ENCODE measurements around the gene FDXR.

FDXR gene

DNA sequence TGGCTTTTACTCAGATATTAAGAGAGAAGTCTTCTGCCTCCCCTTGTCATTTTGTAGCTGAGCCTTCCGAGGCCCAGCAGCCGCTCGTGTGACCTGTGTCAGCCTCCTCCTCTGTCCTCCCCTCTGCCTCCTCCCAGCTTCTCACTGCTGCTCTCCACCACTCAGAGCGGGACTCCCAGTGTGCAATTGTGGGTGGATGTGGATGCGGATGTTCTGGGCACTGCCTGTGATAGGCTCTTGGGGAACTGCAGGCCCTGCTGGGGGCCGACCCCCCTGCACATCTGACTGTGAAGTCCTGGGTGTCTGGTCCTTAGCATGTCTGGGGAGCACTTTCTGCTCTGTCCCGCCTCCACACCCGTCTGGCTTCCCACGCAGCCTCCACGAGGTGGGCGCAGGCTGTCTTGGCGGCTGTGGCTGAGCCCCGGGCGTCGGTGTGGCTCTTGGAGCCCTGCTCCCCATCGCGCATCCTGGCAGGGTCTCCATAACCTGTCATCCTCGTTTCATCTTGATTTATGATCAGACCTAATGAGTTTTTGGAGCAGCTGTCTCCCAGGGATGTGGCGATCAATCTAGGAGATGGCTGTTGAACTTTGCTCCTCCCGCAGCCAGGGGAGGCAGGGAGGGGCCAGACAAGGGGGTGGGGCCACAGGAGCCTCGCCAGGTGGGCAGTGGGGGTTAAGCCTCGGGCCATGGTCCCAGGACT lies 41.2 kb downstream of the FDXR start:
- no peak for DNase-seq

DNA sequence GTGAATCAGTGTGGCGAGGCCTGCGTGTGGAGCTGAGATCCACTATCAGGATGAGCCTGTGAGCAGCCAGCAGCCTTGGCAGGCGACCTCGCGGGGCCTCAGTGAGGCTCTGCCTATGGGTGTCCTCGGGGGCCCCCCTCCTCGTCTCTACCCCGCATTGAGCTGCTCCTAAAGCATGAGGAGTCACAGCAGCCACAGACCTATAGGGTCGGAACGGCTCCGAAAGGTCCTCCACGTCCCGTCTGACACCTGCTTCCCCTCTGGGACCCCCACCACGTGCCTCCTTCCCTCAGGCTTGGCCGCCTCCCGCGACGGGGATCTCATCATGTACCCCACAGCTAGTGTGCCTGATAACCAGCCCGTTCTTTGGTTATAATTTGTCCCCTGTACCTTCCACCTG lies 41.9 kb downstream of the FDXR start:
- no peak for DNase-seq

DNA sequence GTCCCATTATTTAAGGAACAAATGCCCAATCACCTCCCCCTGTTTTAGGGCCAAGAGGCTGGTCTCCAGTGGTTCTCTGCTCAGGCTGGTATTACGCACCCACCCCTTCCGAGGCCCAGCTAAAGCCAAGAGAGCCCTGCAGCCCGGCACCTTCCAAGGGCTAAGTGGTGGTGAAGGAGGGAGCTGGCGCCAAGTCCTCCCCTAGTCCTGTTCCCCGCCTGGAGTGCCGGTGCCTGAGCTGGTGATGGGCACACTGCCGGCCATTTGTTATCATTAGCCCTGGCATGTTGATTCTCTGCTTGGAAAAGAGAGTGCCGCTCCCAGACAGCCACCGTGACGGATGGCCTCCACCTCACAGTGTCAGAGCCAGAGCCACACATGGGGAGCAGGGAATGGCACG lies 45.0 kb downstream of the FDXR start:
- DNase-seq, result no peak

DNA sequence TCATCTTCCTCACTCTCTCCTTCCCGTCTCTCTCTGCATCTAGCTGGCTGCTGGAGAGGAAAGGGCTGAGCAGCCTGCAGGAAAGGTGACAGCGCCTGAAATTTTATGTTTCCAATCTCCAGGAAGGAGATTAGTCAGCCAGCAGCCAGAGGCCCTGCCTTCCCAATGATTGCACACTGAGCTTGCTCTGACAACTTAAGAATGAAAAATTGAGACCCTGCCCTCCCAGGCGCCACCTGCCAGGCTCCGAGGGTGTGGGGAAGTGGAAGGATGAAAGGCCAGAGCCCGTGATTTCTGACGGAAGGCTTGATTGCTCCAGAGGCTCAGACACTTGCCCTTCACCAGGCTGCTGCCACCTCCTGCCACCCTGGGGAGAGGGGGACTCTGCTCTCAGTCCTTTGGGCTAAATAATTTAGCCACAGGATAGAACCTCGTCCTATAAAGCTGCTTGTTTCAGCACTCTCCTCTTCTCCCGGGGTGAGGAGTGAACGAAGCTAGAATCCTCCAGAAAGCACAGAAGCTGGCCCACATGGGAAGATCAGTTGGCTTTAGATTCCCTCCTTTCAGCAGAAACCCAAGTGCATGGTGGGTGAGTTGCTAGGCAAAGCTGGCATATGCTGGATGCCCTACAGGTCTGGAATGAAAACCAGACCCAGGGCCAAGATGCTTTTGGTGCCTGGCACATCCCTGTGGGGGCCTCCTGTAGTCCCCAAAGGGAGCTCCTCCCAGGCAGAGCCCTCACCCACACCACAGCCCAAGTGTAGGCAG lies 46.7 kb downstream of the FDXR start:
- DNase-seq, result no peak

DNA sequence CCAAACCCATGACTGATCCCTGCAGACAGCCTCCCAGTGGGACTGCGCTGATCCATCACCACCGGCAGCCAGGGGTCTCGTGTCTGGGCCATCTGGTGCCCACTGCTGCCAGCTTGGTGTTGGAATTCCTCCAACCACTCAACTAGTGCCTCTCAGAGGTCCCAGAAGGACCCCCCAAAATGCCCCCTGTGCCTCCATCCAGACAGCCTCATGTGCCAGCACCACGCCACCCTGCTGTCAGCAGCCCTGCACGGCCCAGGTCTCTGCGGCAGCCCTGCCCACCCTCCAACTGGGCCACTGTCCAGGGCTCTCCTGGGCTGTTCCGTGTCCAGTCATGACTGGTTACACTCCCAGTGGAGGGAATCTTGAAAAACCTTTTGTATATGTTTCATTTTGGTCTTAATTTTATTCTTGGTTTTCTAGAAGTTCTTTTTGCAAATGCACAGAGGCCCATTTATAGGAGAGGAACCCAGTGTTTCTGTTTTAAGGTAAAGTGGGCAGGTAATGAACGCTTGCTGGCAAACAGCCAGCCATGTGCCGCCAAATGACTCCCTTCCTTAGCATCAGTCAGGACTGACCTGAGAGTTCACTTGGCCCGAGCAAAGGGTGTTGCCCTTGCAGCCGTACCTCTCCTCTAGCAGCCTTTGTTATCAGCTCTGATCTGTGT lies 47.7 kb downstream of the FDXR start:
- DNase-seq, result no peak

DNA sequence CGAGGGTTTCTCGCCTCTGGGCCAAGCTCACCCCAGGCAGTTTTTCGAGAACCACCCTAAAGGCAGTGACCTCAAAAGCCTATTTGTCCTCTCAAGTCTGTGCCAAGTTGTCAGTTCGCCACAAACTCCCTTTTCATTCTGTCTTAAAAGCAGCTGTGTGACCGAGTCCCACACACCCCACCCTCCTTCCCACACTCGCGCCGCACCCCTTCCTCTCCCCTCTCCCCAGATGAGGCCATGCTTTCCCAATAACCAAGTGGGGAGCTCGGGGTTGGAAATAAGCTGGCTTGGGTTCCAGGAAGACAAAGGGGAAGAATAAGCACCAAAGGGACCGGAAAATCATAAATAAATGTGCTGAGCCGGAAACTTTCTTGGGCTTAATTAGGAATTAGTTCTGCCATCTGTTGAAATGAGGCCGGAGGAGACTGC lies 49.8 kb downstream of the FDXR start:
- DNase-seq, result no peak

DNA sequence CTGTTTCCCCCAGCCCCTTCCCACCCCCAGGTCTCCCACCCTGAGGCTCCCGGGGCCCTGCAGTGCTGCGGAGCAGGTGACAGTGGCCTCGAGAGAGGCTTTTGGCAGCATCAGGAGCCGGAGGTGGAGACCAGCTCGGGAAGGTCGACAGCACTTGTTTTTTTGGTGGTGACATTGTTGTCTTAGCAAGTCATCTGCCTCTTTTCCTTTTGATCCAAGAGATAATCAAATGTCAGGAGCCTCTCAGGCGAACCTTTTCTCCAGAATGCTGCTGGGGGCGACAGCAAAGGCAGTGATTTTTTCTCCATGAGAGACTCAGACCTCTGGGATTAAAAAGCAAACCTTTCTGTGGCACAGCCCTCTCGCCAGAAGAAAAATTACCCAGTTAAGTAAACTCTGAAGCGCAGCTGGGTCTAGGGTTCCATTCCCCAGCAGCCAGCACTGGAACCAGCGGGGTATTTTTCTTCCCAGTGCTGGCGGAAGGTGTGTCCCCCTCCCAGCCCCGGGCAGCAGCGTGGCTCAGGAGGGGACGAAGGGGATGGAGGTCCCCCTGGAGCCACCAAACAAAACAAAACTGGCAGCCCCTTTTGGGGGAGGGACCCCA lies 50.4 kb downstream of the FDXR start:
- no peak for DNase-seq

DNA sequence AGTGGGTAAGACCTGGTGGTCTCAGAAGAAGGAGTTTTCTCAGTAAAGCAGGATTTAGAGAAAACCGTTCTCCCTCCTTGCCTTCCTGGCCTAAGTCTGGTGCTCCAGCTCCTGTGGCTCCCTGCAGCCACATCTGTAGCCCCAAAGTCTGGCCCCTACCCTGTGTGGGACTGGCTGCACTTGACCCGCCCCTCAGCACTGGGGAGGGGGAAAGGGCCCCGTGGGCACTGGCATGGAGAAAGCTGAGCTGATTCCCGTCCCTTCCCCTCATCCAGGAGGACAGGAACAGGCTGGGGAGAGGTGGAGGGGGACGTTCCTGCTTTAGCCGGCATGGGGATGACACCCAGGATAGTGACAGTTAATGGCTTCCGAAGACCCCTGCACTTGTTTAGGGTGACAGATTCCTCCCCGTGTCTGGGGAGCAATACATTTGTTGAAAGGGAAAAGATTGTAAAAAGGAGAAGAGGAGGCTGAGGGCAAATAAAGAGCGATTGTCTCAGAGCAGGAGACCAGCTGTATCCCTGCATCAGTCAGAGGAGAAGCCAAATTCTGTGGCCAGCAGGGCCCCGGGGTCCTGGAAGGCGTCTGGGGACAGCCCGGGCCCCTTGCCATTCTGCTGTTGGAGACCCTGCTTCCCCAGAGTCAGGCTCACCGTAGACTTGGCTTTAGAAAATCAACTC lies 51.0 kb downstream of the FDXR start:
- no peak for DNase-seq

DNA sequence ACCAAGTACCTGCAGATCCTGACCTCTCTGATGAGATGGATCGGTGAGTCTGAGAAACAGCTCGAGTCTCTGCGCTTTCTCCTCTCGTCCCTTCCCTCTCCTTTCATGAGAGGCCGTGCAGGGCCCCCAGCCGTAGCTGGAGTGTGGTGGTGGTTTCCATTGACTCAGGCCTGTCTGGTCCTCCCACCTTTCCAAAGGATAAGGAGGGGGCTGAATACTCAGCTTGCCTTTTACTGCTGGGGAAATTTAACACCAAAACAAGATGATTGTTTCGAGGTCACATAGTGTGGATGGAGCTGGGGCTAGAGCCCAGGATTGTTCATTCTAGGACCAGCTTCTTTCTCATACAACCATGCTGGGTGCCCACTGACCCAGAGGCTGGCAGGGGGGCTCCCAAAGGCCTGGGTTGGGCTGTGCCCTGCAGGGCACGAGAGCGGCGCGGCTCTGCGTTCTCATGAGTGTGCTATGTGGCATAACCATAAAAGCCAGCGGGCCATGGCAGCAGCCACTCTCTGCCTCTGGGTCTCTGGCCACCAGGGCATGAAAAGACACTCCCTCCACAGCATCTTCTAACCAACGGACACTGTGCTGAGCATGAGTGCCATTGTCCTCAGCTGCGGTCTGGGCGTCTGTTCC lies 52.9 kb downstream of the FDXR start:
- DNase-seq, result no peak

DNA sequence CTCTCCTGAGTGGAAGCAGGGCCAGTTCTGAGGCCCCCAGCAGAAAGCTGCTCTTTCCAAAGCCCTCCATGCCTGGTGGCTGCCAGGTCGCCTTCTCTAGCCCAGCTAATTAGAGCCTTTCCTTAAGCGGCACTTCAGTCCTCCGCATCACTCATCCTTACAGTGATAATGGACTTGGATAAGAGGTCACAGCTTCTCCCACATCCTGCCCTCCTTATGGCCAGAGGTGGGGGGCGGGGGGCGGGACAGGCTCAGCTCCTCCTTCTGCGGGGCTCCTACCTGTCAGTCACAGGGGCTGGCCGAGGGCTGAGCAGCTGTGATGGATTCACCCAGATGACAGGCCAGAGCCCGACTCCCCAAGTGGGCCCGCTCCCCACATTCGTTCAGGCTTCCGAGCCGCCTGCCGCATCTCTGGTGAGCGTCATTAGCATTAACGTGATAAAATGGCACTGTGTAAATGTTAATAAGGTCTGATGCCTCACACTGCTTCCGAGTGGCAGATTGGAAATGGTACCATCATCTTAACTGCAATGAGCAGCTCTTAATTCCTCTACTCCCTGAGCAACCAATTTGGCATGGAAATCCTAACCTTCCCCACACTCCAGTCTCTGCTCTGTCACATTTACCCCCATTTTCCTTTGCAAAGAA lies 54.4 kb downstream of the FDXR start:
- DNase-seq, result no peak

DNA sequence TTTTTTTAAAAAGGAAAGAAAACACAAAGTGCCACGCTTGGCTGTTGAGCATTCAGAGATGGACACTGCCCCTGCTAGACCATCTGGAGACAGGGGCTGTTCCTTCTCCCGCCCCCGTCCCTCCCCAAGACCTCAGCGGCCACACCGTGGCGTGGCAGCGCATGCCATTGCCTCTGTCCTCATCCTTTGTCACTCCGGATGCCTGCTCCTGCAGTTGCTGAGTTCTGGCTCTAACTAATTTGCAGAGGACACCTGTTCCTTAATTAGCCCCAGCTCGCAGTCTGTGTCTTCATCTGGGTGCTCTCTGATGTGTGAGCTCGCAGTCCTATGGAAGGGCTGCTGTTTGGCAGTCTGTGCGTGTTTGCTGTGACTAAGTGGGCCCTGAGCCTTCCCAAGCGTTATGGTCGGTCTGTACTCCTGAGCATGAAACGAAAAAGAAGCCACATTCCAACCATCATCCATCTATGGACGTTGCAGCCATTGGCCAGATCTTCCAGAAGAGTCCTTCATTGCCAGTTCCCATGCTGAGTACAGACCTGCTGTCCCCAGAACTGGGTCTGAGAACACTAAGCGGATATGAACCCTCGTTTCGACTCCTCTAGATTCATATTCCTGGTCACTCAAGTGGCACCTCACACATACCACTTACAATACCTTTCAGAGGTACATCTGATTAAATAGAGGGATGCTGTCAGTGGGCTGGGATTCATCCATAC lies 55.7 kb downstream of the FDXR start:
- DNase-seq, result no peak

DNA sequence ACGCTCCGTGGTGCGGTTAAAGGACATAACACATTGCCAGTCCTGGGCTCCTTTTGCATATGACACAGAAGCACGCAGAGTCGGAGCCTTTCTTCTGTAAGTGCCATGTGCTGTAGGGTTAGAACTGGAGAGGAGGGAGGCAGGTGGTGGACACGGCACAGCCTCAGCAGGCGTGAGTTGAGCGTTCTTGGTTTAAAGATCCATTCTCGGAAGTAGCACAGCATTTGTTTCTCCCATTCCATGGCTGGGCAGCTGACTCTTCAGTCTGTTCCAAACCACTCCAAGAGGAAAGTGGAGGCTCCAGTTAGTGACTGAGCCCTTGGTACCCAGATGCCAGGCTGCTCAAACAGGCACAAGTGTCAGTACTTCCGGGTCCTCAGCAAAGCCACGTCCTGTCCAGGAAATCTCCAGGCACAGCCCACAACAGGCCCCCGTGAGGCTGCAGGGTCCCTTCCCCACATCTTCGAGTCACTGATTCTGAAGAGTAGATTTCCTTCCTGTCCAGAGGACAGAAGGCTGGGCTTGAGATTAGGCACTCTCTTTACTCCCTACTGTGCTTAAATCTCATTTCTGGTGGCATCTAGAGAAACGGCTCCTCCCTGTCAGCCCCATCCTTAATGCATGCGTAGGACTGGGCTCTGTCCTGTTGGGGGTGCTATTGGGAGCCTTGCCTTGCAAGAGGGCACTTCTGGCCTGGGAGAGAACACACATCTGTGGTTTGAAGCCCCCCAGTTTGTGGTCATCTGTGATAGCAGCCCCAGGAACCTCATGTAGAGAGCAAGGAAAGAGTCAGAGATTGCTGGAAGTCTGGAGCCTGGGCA lies 57.0 kb downstream of the FDXR start:
- DNase-seq, result no peak

DNA sequence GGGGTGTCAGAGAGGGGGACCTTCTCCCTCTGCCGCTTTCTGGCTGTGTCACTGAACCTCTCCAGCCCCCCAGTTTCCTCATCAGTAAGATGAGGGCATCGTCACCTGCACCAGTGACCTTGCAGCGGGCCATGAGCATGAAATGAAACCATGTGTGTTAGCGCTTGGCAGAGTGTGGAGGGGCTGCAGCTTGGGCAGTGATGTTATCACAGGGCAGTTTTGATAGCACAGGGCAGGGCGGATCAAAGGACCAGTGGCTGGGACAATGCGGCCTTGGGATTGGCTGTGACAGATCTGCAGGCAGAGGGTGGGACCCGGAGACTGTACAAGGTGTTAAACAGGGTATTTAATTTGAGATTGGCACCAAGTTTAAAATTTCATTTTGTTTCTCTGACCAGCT lies 57.7 kb downstream of the FDXR start:
- DNase-seq, result no peak

DNA sequence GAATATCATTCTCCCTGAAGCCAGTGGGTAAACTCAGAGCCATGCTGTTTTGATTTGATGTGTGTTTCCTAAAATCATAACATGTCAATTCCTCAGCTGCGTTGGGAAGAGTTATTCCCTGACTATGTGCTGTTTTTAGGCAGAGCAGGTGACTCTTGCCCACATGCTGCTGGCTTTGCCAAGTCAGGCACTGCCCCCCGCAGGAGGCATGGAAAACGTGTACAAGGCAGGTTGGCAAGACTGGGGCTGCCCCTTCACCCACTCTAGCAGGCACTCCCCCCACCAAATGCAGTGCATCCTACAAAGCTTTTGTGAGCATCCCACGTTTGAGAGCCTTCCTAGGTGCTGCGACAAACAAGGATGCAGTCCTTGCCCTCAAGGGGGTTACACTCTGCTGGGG lies 58.3 kb downstream of the FDXR start:
- no peak for DNase-seq
